Measurements from ENCODE around the gene BRINP1. TPM values are rescaled to one million over a fixed set of nuclear protein-coding genes. Genes with fewer than 3 reads are reported as not detected.

The BRINP1 gene
- total and polyA plus RNA-seq, 12 donors = 0.03 to 4.0 (median 0.30) TPM

GRCh38 chr9:119339056-119339455 lies 30.2 kb downstream of the BRINP1 start:
- Histone ChIP-seq H3K27me3 (no peaks in the 10 kb centered on the region), H3K4me1 (peaks cover 0 to 7% (median 0%) of the 10 kb centered on the region in 9 donors), H3K9me3 (no peaks in the 10 kb centered on the region), H3K36me3 (no peaks in the 10 kb centered on the region), H3K4me3 (no peak overlapping the region), H3K27ac (no peak overlapping the region)
- 87 to 91% methylated on average over 3 of the region's 3 CpGs for WGBS, 2 donors
- ATAC-seq (no peak), DNase-seq (no peak)
- intact Hi-C loops (cut with DNase I) = no loop called here
- TF ChIP-seq, protein P1, sequence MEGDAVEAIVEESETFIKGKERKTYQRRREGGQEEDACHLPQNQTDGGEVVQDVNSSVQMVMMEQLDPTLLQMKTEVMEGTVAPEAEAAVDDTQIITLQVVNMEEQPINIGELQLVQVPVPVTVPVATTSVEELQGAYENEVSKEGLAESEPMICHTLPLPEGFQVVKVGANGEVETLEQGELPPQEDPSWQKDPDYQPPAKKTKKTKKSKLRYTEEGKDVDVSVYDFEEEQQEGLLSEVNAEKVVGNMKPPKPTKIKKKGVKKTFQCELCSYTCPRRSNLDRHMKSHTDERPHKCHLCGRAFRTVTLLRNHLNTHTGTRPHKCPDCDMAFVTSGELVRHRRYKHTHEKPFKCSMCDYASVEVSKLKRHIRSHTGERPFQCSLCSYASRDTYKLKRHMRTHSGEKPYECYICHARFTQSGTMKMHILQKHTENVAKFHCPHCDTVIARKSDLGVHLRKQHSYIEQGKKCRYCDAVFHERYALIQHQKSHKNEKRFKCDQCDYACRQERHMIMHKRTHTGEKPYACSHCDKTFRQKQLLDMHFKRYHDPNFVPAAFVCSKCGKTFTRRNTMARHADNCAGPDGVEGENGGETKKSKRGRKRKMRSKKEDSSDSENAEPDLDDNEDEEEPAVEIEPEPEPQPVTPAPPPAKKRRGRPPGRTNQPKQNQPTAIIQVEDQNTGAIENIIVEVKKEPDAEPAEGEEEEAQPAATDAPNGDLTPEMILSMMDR (IDR thresholded peaks at IDR 0.05) = no peak

DNA sequence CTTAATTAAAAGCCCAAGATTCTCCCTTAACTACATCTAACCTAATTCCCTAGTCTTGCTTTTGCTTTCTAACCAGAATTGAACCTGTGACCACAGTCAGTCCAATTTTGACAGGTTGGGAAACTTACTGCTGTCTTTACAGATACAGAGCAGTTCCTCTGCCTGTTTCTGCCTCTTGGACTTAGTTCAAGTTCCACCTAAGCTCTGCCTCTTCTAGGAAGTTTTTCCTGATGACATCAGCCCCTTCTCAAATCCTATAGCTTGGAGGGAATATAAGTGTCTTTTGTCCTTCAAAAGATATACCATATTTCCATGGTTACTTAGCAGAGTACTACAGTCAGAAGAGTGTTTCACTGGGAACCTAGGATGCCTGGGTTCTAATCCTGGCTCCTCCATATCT lies 31.7 kb downstream of the BRINP1 start:
- Histone ChIP-seq H3K4me3 (no peak overlapping the region), H3K9me3 (no peaks in the 10 kb centered on the region), H3K36me3 (no peaks in the 10 kb centered on the region), H3K4me1 (peaks cover 0 to 11% (median 0%) of the 10 kb centered on the region in 9 donors), H3K27ac (no peak overlapping the region), H3K27me3 (no peaks in the 10 kb centered on the region)
- no peak for ATAC-seq
- TF ChIP-seq, protein P1 (IDR thresholded peaks at IDR 0.05) = no peak
- no peak for DNase-seq
- intact Hi-C loops (cut with DNase I) = no loop called here

DNA sequence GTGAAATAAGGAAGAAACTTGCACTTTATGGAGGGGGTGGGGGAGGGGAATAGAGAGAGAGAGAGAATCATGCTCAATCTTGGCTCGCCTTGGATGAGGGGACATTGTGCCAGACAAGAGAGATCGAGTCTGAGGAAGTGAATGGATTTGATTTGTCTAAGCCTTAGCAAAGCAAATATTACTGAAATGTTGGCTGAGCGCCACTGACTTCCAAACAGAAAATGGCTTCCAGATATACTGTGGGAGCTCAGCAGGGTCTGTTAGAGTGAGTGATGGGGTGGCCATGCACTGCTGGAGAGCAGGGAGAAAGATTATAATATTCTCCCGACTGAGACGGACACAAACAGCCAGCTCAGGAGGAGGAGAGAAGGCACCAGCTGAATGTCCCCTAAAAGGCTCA lies 34.5 kb downstream of the BRINP1 start:
- Histone ChIP-seq H3K27me3 (no peaks in the 10 kb centered on the region), H3K36me3 (no peaks in the 10 kb centered on the region), H3K27ac (no peak overlapping the region), H3K4me3 (no peak overlapping the region), H3K4me1 (peaks cover 0 to 11% (median 0%) of the 10 kb centered on the region in 9 donors), H3K9me3 (peaks cover 0 to 11% (median under 1%) of the 10 kb centered on the region in 11 donors)
- intact Hi-C loops (cut with DNase I) = no loop called here
- no peak for DNase-seq
- WGBS, 2 donors = 64% methylated on average over 5 of the region's 5 CpGs
- TF ChIP-seq, protein P1 (IDR thresholded peaks at IDR 0.05) = no peak
- no peak for ATAC-seq

DNA sequence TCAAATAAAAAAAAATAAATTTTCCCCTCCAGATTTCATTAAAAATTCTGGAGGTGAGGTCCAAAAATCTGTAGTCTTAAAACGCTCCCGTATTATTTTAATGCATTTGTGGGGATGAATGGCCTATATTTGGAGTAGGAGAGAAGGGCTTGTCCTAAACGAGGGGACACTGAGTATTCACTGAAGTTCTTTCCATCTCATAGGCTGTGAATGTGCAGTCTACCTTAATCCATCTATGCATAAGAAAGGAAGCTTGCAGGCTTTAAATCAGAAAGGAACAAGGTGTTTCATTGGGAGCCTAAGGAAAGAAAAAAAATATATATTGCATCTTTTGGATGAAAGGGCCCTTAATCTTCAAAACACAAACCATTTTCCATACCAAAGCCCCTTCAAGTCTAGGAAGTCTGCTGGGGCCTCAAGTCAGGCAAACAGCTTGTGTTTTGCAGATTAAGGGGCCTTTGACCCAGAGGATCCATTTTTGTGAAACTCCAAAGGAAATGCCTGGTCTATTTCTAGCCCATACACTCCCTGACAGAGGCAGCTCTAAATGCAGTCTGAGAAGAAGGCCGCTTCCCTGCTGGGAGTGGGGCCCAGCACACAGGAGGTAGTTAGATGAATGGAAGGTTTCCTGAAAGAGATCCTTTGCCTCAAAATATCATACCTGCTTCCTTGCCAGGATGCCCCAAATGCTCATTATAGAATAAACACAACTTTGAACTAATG lies 35.6 kb downstream of the BRINP1 start:
- ATAC-seq (no peak), DNase-seq (no peak)
- H3K9me3 ChIP-seq = peaks cover 0 to 22% (median 8%) of the 10 kb centered on the region in 11 donors
- no peaks in the 10 kb centered on the region for H3K27me3 ChIP-seq
- intact Hi-C loops (cut with DNase I) = no loop called here
- no peaks in the 10 kb centered on the region for H3K36me3 ChIP-seq
- H3K27ac ChIP-seq = no peak overlapping the region
- TF ChIP-seq, protein P1 (IDR thresholded peaks at IDR 0.05) = no peak
- 56 to 59% methylated on average over 4 of the region's 4 CpGs for WGBS, 2 donors
- no peak overlapping the region for H3K4me3 ChIP-seq
- peaks cover 0 to 11% (median 0%) of the 10 kb centered on the region in 9 donors for H3K4me1 ChIP-seq
